IMR-90 (cell line): ENCODE results near the gene LYPD6B.

Experiments used
- BHLHE40 ChIP-seq: fragments of 150-350 bp; IDR thresholded peaks from 2 replicates; pipeline ENCODE4 v1.6.1; 2016; ENCODE audit warnings: mild to moderate bottlenecking, low read depth, low read length
- CEBPB ChIP-seq: IDR thresholded peaks from 2 replicates; pipeline ENCODE4 v1.6.1; 2012; ENCODE audit warnings: low read depth, low read length, improper control_type of control experiment
- CHD1 ChIP-seq: IDR thresholded peaks from 2 replicates; pipeline ENCODE4 v1.6.1; 2012; ENCODE audit warnings: low read depth, low read length, improper control_type of control experiment
- CTCF ChIP-seq: conservative IDR thresholded peaks from 2 replicates; pipeline ENCODE4 v1.5.1; 2012; ENCODE audit warnings: mild to moderate bottlenecking, low read depth, low read length, improper control_type of control experiment
- ELK1 ChIP-seq: fragments of 150-350 bp; IDR thresholded peaks from 2 replicates; pipeline ENCODE4 v1.6.1; 2016; ENCODE audit warnings: low read depth, mild to moderate bottlenecking, low read length, moderate library complexity, borderline replicate concordance
- MAFK ChIP-seq: IDR thresholded peaks from 2 replicates; pipeline ENCODE4 v1.6.1; 2012; ENCODE audit warnings: low read depth, low read length, improper control_type of control experiment
- MAZ ChIP-seq: IDR thresholded peaks from 2 replicates; pipeline ENCODE4 v1.6.1; 2012; ENCODE audit warnings: low read depth, mild to moderate bottlenecking, low read length, improper control_type of control experiment, moderate library complexity, borderline replicate concordance
- MXI1 ChIP-seq: IDR thresholded peaks from 2 replicates; pipeline ENCODE4 v1.6.1; 2012; ENCODE audit warnings: low read depth, mild to moderate bottlenecking, low read length, moderate library complexity, borderline replicate concordance
- POLR2A ChIP-seq: IDR thresholded peaks from 2 replicates; pipeline ENCODE4 v1.6.1; 2012; ENCODE audit warnings: mild to moderate bottlenecking, low read depth, low read length
- RAD21 ChIP-seq: IDR thresholded peaks from 2 replicates; pipeline ENCODE4 v1.6.1; 2012; ENCODE audit warnings: low read length, improper control_type of control experiment
- RCOR1 ChIP-seq: IDR thresholded peaks from 2 replicates; pipeline ENCODE4 v1.6.1; 2012; ENCODE audit warnings: mild to moderate bottlenecking, low read length, improper control_type of control experiment; ENCODE audit not compliant: insufficient replicate concordance
- RFX5 ChIP-seq: IDR thresholded peaks from 2 replicates; pipeline ENCODE4 v1.8.0; 2012; ENCODE audit warnings: low read depth, mild to moderate bottlenecking, low read length, moderate library complexity
- SMC3 ChIP-seq: fragments of 150-350 bp; IDR thresholded peaks from 2 replicates; pipeline ENCODE4 v1.6.1; 2016; ENCODE audit warnings: low read depth, mild to moderate bottlenecking, antibody characterized with exemption, low read length, moderate library complexity
- USF2 ChIP-seq: fragments of 150-350 bp; IDR thresholded peaks from 2 replicates; pipeline ENCODE4 v1.6.1; 2017; ENCODE audit warnings: mild to moderate bottlenecking, antibody characterized with exemption, low read length, low read depth

GRCh38 chr2:149038442-149039212 is at the start of gene LYPD6B:
- TF ChIP-seq CTCF (no peak), CEBPB (no peak), POLR2A (no peak), RFX5 (no peak), ELK1 (no peak), USF2 (no peak), MAZ (no peak), RCOR1 (no peak), BHLHE40 (no peak), MXI1 (no peak), SMC3 (no peak), CHD1 (no peak), RAD21 (no peak), MAFK (no peak)
